ENCODE measurements around the gene OLA1.

GRCh38 chr2:174240097-174240496 is 8.2 kb downstream of the OLA1 start:
- TF ChIP-seq CTCF (IDR thresholded peaks at IDR 0.05; ENCODE audit: low read length) (no peak), EZH2phosphoT487 (IDR thresholded peaks at IDR 0.05; ENCODE audit: low read length) (no peak)
